MCF 10A (cell line): ENCODE results near the gene ZBTB11. TPM values are rescaled to one million over a fixed set of nuclear protein-coding genes. Genes with fewer than 3 reads are reported as not detected.

Experiments
- BruUV-seq: library from RNA; stranded (reverse); fragments of 400-500 nt; replicated peaks from 2 replicates; lab custom pipeline; 2021; lab: Mats Ljungman, UMichigan
- CTCF ChIA-PET: fragments of 300-600 bp; sonication (Branson Sonifier 250); formaldehyde crosslinking; extraction: SDS; loops from one replicate; lab custom pipeline; 2021; ENCODE audit warnings: antibody characterized with exemption, inconsistent platforms; lab: Yijun Ruan, JAX
- POLR2A ChIA-PET: fragments of 300-600, 350-650 bp; sonication (Branson Sonifier 250); formaldehyde crosslinking; extraction: SDS; loops from one replicate; lab custom pipeline; 2020; ENCODE audit warnings: antibody characterized with exemption, inconsistent platforms; lab: Yijun Ruan, JAX
- DNase-seq: peaks from one replicate; pipeline ENCODE4 v3.0.0-alpha.2; 2018; ENCODE audit not compliant: unreplicated experiment
- H3K27ac Mint-ChIP-seq: one replicate; pipeline ENCODE4 v1.8.0; 2022; ENCODE audit warnings: mild to moderate bottlenecking, low read depth, mixed read lengths; ENCODE audit not compliant: unreplicated experiment
- H3K27me3 Mint-ChIP-seq: one replicate; pipeline ENCODE4 v1.8.0; 2022; ENCODE audit warnings: mixed read lengths; ENCODE audit not compliant: insufficient read depth, unreplicated experiment
- H3K36me3 Mint-ChIP-seq: one replicate; pipeline ENCODE4 v1.8.0; 2022; ENCODE audit warnings: mild to moderate bottlenecking, moderate library complexity, mixed read lengths; ENCODE audit not compliant: insufficient read depth, unreplicated experiment
- H3K4me1 Mint-ChIP-seq: one replicate; pipeline ENCODE4 v1.8.0; 2022; ENCODE audit warnings: mixed read lengths; ENCODE audit not compliant: insufficient read depth, unreplicated experiment
- H3K4me3 Mint-ChIP-seq: one replicate; pipeline ENCODE4 v1.8.0; 2022; ENCODE audit warnings: mild to moderate bottlenecking, moderate library complexity, mixed read lengths; ENCODE audit not compliant: unreplicated experiment
- H3K9me3 Mint-ChIP-seq: one replicate; pipeline ENCODE4 v1.8.0; 2022; ENCODE audit warnings: mixed read lengths; ENCODE audit not compliant: unreplicated experiment
- CTCF ChIP-seq: fragments of 200-600 bp; IDR thresholded peaks from one replicate; pipeline ENCODE4 v1.8.0; 2022; ENCODE audit warnings: antibody characterized with exemption, mild to moderate bottlenecking; ENCODE audit not compliant: unreplicated experiment
- intact Hi-C: fragments of 100-400 bp; cut with micrococcal nuclease; formaldehyde crosslinking; loops from 2 replicates; pipeline ENCODE4 v1.14.1; 2022
- total RNA-seq: library from RNA; stranded (reverse); gene quantifications from 2 replicates; pipeline ENCODE4 v1.2.3, GENCODE V29; 2022

Gene ZBTB11
- total RNA-seq, 1 experiment from 2014 or later, result 28.9 TPM

GRCh38 chr3:101690972-101691371 lies 14.0 kb upstream of the ZBTB11 start:
- no peaks in the 10 kb centered on the region for H3K27me3 Mint-ChIP-seq
- intact Hi-C loops, result no loop called here
- peaks cover 15% of the 10 kb centered on the region for H3K36me3 Mint-ChIP-seq
- no TSS peak for BruUV-seq
- CTCF ChIA-PET, result interaction anchor here (0.6 to 2.3 kb wide), 8 partner anchors 12 to 535 kb away, joined by 3 to 11 read pairs (median 5); partner anchors contain the start of genes CEP97 and PCNP
- peak overlapping the region; percentile 49 for H3K27ac Mint-ChIP-seq
- POLR2A ChIA-PET, result interaction anchor here (0.6 to 1.9 kb wide), 6 partner anchors 15 to 212 kb away, joined by 3 to 5 read pairs (median 4); partner anchors contain the start of gene PCNP
- no peak for TF ChIP-seq CTCF
- no peak for DNase-seq
- H3K4me3 Mint-ChIP-seq, result no peak overlapping the region
- H3K4me1 Mint-ChIP-seq, result peaks cover 6% of the 10 kb centered on the region
- no peaks in the 10 kb centered on the region for H3K9me3 Mint-ChIP-seq

GRCh38 chr3:101689286-101689685 lies 12.4 kb upstream of the ZBTB11 start:
- peaks cover 13% of the 10 kb centered on the region for H3K4me1 Mint-ChIP-seq
- POLR2A ChIA-PET, result interaction anchor here (0.7 to 5.9 kb wide), 2 partner anchors 14 to 106 kb away, joined by 3 to 180 read pairs; partner anchors contain the start of gene ZBTB11
- BruUV-seq, result no TSS peak
- no peak for DNase-seq
- peaks cover 32% of the 10 kb centered on the region for H3K36me3 Mint-ChIP-seq
- H3K9me3 Mint-ChIP-seq, result no peaks in the 10 kb centered on the region
- no peak overlapping the region for H3K4me3 Mint-ChIP-seq
- intact Hi-C loops, result no loop called here
- H3K27me3 Mint-ChIP-seq, result no peaks in the 10 kb centered on the region
- no peak overlapping the region for H3K27ac Mint-ChIP-seq
- TF ChIP-seq CTCF, result no peak
- CTCF ChIA-PET, result no interaction called here

GRCh38 chr3:101687142-101687931 lies 10.4 kb upstream of the ZBTB11 start:
- peaks cover 52% of the 10 kb centered on the region for H3K36me3 Mint-ChIP-seq
- H3K4me3 Mint-ChIP-seq, result peak overlapping the region; percentile 96
- no peak for DNase-seq
- no peaks in the 10 kb centered on the region for H3K9me3 Mint-ChIP-seq
- intact Hi-C loops, result no loop called here
- TSS peak; percentile 76 for BruUV-seq
- ChIA-PET POLR2A (interaction anchor here (0.6 to 6.3 kb wide), 14 partner anchors 12 to 126 kb away, joined by 3 to 180 read pairs (median 8); partner anchors contain the start of genes CEP97, PCNP, TRMT10C and ZBTB11), CTCF (interaction anchor here (0.6 to 1.7 kb wide), 7 partner anchors 10 to 1856 kb away, joined by 3 to 9 read pairs (median 3); partner anchors contain the start of genes CEP97 and PCNP)
- no peaks in the 10 kb centered on the region for H3K27me3 Mint-ChIP-seq
- H3K4me1 Mint-ChIP-seq, result peaks cover 13% of the 10 kb centered on the region
- H3K27ac Mint-ChIP-seq, result peak overlapping the region; percentile 98
- TF ChIP-seq CTCF, result no peak

GRCh38 chr3:101685870-101686307 lies 9.0 kb upstream of the ZBTB11 start:
- H3K9me3 Mint-ChIP-seq, result no peaks in the 10 kb centered on the region
- ChIA-PET POLR2A (interaction anchor here (0.6 to 6.3 kb wide), 17 partner anchors 10 to 210 kb away, joined by 3 to 180 read pairs (median 5); partner anchors contain the start of genes CEP97, PCNP, SENP7 and TRMT10C), CTCF (interaction anchor here (1.0 to 2.6 kb wide), 6 partner anchors 8 to 112 kb away, joined by 3 to 16 read pairs (median 6); partner anchors contain the start of genes PCNP and ZBTB11)
- DNase-seq, result no peak
- peaks cover 20% of the 10 kb centered on the region for H3K4me1 Mint-ChIP-seq
- peak overlapping the region; percentile 96 for H3K4me3 Mint-ChIP-seq
- peaks cover 66% of the 10 kb centered on the region for H3K36me3 Mint-ChIP-seq
- no peak for TF ChIP-seq CTCF
- intact Hi-C loops, result loop anchor here (1.0 to 2.0 kb wide), 2 partner anchors 9 to 113 kb away; partner anchors contain the start of gene ZBTB11
- peak overlapping the region; percentile 98 for H3K27ac Mint-ChIP-seq
- no TSS peak for BruUV-seq
- H3K27me3 Mint-ChIP-seq, result no peaks in the 10 kb centered on the region
